Esophagus muscularis mucosa (tissue), 4 donors: ENCODE results near the gene MAB21L1.

ENCODE experiments used
- EP300 ChIP-seq: sonication (generic); formaldehyde crosslinking; IDR thresholded peaks from one replicate; pipeline ENCODE4 v1.6.1; 2017; ENCODE audit warnings: antibody characterized with exemption
- POLR2A ChIP-seq: fragments of 450-650 bp; IDR thresholded peaks from one replicate; pipeline ENCODE4 v1.6.1; 2017; ENCODE audit warnings: antibody characterized with exemption, moderate library complexity, mild to moderate bottlenecking, low read depth
- POLR2AphosphoS5 ChIP-seq, 2 donors: sonication (generic); formaldehyde crosslinking; IDR thresholded peaks; one replicate each; pipeline ENCODE4 v1.6.1; 2017; ENCODE audit warnings: antibody characterized with exemption in 2 of 2
- TF ChIP-seq, protein P1 (sequence below), 3 experiments: fragments of 200-600 bp in 2 of 3; fragments of 450-650 bp in 1 of 3; sonication (generic) in 2 of 3; IDR thresholded peaks; one replicate each; pipeline ENCODE4 v1.5.1; 2017 to 2019; ENCODE audit warnings: antibody characterized with exemption in 3 of 3, mild to moderate bottlenecking in 2 of 3, moderate library complexity in 1 of 3

DNA sequence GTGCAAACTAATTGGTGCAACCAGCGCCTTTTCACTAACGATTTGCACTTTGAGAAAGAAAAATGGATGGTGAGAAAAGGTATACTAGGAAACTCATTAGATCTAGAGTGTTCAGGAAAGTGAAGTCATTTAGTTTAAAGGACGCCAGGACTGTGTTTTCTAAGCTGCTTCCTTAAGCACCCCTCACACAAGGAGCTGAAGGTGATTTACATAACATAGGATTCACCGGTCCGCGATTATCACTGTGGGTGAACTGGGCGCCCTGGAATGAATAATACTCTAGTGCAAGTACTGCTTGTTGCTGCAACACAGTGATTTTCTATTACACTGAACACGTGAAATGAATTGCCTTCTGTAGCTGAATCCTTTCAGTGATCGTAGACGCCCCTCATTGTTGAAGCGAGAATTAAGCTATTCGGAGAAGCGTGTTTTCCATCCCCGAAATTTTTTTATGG, 2.6 kb upstream of the MAB21L1 start:
- TF ChIP-seq, protein P1, sequence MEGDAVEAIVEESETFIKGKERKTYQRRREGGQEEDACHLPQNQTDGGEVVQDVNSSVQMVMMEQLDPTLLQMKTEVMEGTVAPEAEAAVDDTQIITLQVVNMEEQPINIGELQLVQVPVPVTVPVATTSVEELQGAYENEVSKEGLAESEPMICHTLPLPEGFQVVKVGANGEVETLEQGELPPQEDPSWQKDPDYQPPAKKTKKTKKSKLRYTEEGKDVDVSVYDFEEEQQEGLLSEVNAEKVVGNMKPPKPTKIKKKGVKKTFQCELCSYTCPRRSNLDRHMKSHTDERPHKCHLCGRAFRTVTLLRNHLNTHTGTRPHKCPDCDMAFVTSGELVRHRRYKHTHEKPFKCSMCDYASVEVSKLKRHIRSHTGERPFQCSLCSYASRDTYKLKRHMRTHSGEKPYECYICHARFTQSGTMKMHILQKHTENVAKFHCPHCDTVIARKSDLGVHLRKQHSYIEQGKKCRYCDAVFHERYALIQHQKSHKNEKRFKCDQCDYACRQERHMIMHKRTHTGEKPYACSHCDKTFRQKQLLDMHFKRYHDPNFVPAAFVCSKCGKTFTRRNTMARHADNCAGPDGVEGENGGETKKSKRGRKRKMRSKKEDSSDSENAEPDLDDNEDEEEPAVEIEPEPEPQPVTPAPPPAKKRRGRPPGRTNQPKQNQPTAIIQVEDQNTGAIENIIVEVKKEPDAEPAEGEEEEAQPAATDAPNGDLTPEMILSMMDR (IDR thresholded peaks at IDR 0.05): no peak
- no peak for TF ChIP-seq POLR2AphosphoS5 (IDR thresholded peaks at IDR 0.05)
- no peak for TF ChIP-seq POLR2A
- TF ChIP-seq EP300: no peak
